Measurements from ENCODE around the gene TNFRSF11A.

DNA sequence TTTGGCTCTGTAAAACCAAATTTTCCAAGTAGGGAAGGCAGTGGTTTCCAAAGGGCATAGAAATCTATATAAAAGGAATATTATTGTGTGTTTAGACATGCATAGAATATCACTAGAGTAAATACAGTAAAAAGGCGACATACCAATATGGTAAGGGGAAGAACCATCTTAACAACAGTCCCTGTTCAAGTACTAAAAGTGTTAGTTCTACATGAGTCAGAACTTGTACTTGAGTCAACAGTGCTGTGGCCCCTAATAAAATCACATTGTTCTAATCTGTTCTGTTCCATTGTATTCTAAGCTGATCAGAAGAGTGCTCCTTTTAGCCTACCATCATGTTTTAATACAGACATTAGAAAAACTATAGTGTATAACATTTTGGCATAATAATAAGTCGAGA is 36.1 kb upstream of the TNFRSF11A start:
- TF ChIP-seq POLR2A (IDR thresholded peaks at IDR 0.05) = no peak
- TF ChIP-seq, protein P1, sequence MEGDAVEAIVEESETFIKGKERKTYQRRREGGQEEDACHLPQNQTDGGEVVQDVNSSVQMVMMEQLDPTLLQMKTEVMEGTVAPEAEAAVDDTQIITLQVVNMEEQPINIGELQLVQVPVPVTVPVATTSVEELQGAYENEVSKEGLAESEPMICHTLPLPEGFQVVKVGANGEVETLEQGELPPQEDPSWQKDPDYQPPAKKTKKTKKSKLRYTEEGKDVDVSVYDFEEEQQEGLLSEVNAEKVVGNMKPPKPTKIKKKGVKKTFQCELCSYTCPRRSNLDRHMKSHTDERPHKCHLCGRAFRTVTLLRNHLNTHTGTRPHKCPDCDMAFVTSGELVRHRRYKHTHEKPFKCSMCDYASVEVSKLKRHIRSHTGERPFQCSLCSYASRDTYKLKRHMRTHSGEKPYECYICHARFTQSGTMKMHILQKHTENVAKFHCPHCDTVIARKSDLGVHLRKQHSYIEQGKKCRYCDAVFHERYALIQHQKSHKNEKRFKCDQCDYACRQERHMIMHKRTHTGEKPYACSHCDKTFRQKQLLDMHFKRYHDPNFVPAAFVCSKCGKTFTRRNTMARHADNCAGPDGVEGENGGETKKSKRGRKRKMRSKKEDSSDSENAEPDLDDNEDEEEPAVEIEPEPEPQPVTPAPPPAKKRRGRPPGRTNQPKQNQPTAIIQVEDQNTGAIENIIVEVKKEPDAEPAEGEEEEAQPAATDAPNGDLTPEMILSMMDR (IDR thresholded peaks at IDR 0.05) = no peak
- TF ChIP-seq EP300 (IDR thresholded peaks at IDR 0.05) = no peak

Measured in tibial nerve (tissue), 4 donors.